Subcutaneous preadipocyte (primary cell): ENCODE measurements around the gene TSEN2. TPM values are rescaled to one million over a fixed set of nuclear protein-coding genes. Genes with fewer than 3 reads are reported as not detected.

Experiments used
- small RNA-seq: library from RNA; depleted of rRNA; stranded (forward); fragments of <200 nt; gene quantifications from one replicate; pipeline ENCODE3, GENCODE V24; 2012
- total RNA-seq: library from RNA; depleted of rRNA; stranded (reverse); fragments of >200 nt; gene quantifications from 2 replicates; pipeline ENCODE4 v1.2.3, GENCODE V29; 2012

The TSEN2 gene
- total RNA-seq = 27.6 and 28.3 TPM in 2 replicates

DNA sequence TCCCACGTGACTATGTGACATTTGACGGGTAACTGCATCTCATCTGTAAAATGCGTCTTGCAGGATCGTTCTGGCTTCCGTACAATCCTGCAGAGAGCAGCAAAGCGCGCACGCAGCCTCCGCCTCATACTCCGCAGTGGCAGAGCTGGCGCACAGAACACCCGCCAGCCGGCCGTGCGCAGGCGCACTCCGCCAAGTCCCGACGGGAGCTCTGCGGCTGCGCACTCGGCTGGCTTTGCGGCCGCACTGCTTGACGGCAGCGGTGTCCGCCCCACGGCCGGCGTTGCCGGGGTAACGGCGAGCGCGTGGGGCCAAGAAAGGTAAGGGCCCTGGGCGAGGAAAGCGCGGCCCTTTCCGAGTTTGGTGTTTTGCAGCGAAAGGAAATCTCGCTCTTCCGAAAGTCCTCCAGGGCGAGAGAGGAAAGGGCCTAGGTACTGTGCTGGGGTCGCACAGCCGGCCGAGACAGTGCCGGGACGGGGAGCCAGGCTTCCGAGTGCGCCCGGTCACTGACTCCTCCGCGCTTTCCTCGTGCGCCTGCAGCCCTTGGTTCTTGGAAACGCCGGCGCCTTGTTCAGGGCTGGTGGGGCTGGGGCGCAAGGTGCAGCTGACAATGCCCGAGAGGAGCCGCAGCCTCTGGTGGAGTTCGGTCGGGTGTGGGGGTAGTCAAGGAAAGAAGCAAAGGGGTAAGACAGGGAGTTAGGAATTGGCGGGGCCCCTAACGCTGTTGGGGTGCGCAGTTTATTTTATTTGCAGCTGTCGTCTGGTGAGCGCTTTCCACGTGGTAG lies at the start of gene TSEN2:
Gene TSEN2, plus strand, starts transcription at position 283 of the 785 bp plus-strand sequence. CDS start 5,321 bp downstream, outside the sequence.

DNA sequence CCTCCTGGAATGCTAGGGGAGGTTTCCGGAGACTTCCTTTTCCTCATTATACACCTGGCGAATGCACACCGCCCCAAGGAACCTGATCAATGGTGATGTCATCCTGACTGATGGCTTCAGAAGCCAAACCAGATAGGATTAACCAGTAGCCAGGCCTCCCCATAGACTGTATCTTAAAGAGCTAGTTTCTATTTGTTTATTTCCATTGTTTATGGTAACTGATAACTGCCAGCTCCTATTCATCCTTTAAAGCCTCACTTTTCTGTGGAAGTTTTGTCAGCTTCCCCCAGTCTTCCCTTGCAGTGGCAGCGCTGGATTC lies 61.2 kb downstream of the TSEN2 start, which contains the start of gene MKRN2OS:
Gene MKRN2OS, minus strand, starts transcription at position 27 of the 319 bp plus-strand sequence. CDS start 35 bp downstream, outside the sequence.

DNA sequence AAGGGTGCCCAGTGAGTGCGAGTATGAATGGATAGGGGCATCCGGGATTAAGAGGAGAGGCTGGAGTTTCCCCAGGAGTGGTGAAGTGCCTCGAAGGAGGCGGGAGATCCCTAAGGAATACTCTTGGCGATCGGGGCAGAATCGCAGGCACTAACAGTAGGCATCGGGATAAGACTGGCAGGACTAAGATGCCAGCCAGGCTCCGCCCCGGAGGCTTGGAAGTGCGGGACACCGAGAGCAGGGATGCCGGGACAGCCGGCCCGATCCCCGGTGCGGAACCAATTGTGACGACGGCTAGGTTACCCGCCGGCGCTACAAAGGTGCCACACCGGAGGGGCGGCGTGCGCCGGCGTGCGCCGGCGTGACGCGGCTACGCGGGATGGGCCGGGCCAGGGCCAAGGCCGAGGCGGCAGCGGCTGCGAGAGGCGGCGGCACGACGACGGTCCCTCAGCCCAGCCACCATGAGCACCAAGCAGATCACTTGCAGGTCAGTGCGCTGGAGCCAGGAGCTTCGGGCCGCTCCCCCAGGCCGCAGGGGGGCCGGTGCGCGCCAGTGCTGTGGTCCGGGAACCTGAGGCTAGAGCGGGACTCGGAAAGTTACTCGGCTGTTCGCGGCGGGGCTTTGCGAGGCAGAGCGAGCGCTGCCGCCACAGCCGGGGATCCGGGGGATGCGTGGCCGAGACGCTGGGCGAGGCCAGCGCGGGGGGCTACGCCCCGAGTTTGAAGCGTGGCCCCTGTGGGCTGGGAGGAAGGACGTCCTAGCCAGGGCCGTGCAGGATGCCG lies 72.6 kb downstream of the TSEN2 start, which contains the start of gene MKRN2:
Gene MKRN2, plus strand, starts transcription at position 398 of the 783 bp plus-strand sequence. Its CDS starts 64 bp downstream, at position 462.

Small RNA genes lying within 50 kb of the gene (small RNA-seq; reads per million reads assigned to genes)
- gene RF00017 (not detected), gene RNA5SP123 (not detected), gene RNU6-377P (not detected)

Other genes starting within 250 kb of the TSEN2 start
- 84.1 and 121 TPM in 2 replicates for gene PPARG, start 195.4 kb upstream of the TSEN2 start, total RNA-seq
- gene MKRN2OS, start 61.0 kb downstream of the TSEN2 start, total RNA-seq = not detected in 2 replicates
- gene MKRN2, start 72.6 kb downstream of the TSEN2 start, total RNA-seq = 33.1 and 35.8 TPM in 2 replicates
- gene RAF1, start 179.6 kb downstream of the TSEN2 start, total RNA-seq = 80.1 and 89.5 TPM in 2 replicates